K562 (cell line): Measurements from ENCODE around the gene SBNO1. TPM values are rescaled to one million over a fixed set of nuclear protein-coding genes. Genes with fewer than 3 reads are reported as not detected.

Experiments used
- CBFA2T3 ChIP-seq: fragments of 450-650 bp; IDR thresholded peaks from 2 replicates; pipeline ENCODE4 v1.6.1; 2017
- FOXP1 ChIP-seq: sonication (generic); formaldehyde crosslinking; IDR thresholded peaks from 2 replicates; pipeline ENCODE4 v1.8.0; 2022; ENCODE audit warnings: mild to moderate bottlenecking, missing genetic modification reagents
- NRF1 ChIP-seq, 2 experiments: fragments of 450-650 bp; IDR thresholded peaks in 1 of 2; conservative IDR thresholded peaks in 1 of 2; 2 replicates each; pipeline ENCODE4 v1.6.1; 2014; ENCODE audit warnings: mild to moderate bottlenecking in 2 of 2
- TCF7L2 ChIP-seq: fragments of 150-350 bp; IDR thresholded peaks from 2 replicates; pipeline ENCODE4 v1.6.1; 2016; ENCODE audit warnings: low read depth, mild to moderate bottlenecking, low read length, moderate library complexity
- ZNF217 ChIP-seq: sonication (generic); formaldehyde crosslinking; IDR thresholded peaks from 2 replicates; pipeline ENCODE4 v1.8.0; 2022; ENCODE audit warnings: mild to moderate bottlenecking, missing genetic modification reagents
- ZNF23 ChIP-seq: fragments of 250-450 bp; sonication (Bioruptor Pico); IDR thresholded peaks from 2 replicates; pipeline ENCODE4 v1.4.0; 2020; ENCODE audit warnings: mild to moderate bottlenecking
- ZNF695 ChIP-seq: fragments of 450-650 bp; formaldehyde crosslinking; IDR thresholded peaks from 2 replicates; pipeline ENCODE4 v1.4.0; 2020; ENCODE audit warnings: mild to moderate bottlenecking, moderate library complexity
- ZNF766 ChIP-seq: fragments of 200-800 bp; sonication (Bioruptor generic); conservative IDR thresholded peaks from 2 replicates; pipeline ENCODE4 v1.6.1; 2016; ENCODE audit warnings: missing genetic modification characterization, missing compliant biosample characterization
- polyA plus RNA-seq, 8 experiments: library from polyadenylated mRNA; depleted of rRNA in 4 of 8; stranded (reverse) in 5 of 8; unstranded in 3 of 8; fragments of >200 nt; fragmentation: Nextera tagmentation in 2 of 8; fragmentation: Illumina TruSeq in 1 of 8; extraction: Ambion mirVana in 2 of 8; extraction: Trizol in 1 of 8; gene quantifications; 2 replicates each; pipeline versions ENCODE4 v1.2.1 to v1.2.3, GENCODE V29; 2011 to 2014; ENCODE audit warnings: inconsistent platforms in 1 of 8, missing spikeins in 1 of 8
- total RNA-seq, 7 experiments: library from RNA; depleted of rRNA in 6 of 7; stranded (reverse); fragments of >200 nt in 6 of 7; fragmentation: Illumina TruSeq in 2 of 7; extraction: Trizol in 2 of 7; gene quantifications; 2 replicates each; pipeline versions ENCODE4 v1.2.1 to v1.2.3, GENCODE V29; 2011 to 2021; ENCODE audit warnings: low replicate concordance in 1 of 7
- TF ChIP-seq, protein P1 (sequence below): fragments of 250-450 bp; sonication (Bioruptor Pico); IDR thresholded peaks from 2 replicates; pipeline ENCODE4 v1.8.0; 2022; ENCODE audit warnings: moderate library complexity, mild to moderate bottlenecking, inconsistent platforms
- TF ChIP-seq, protein P2 (sequence below): fragments of 450-650 bp; IDR thresholded peaks from 2 replicates; pipeline ENCODE4 v1.6.1; 2016
- TF ChIP-seq, protein P3 (sequence below): fragments of 450-650 bp; conservative IDR thresholded peaks from 2 replicates; pipeline ENCODE4 v1.6.1; 2016; ENCODE audit warnings: missing genetic modification characterization, low read depth, mild to moderate bottlenecking, control low read depth, missing compliant biosample characterization
- TF ChIP-seq, protein P4 (sequence below): fragments of 200-600 bp; sonication (generic); IDR thresholded peaks from one replicate; pipeline ENCODE4 v1.6.1; 2012; ENCODE audit warnings: mild to moderate bottlenecking, low read depth, low read length, inconsistent platforms

The SBNO1 gene
- total and polyA plus RNA-seq, 9 of the 15 experiments (the other 6 are each of a cell fraction or from before 2014, with no cell fraction given): 14.9 to 77.1 (median 35.9) TPM

DNA sequence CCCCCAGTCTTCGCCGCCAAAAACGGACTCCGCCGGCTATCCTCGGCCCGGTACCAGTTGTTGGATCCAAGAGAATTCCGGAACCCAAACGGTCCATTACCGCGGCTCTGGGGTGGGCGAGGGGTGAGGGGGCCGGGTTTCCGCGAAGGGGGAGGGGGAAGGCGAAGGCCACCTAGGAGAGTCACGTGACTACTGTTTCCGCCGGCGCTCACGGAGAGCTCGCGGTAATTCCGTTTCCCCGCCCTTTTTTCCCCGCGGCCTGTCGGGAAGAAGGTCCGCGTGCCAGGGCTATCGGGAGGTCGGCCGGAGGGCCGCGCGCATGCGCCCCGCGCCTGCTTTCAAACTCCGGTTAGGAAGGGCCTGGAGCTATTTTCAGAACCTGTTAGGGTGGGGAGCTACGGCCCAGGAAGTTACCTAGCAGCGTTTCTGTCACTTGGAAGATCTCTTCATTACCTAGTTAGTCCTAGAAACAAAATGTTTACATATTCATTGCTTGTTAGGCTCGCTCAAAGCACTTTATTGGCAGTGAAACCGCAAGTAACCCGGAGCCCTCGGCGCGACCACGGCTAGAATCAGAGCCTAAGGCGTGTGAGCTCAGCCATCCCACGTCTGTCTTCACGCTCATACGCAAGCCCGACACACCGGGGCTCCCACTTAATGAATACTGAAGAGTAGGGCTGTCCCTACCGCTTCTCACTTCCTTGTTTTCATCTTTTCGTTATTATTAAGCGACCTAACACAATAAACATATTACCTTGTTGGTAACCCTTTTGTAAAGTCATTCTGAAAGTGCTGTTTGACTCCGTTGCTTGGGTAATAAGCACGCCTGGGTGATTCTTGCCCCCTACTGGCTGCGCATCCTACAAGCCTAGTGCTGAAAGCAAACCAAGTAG, 624 bp upstream of the SBNO1 start (continued):
- TF ChIP-seq ZNF217 (CRISPR knock-in tag) (no peak), FOXP1 (CRISPR knock-in tag) (peak; percentile 50; the same call in 1 of the 2 replicates), ZNF695 (no peak), ZNF766 (CRISPR knock-in tag) (0 out of 2 replicates have a peak, but pooled peaks have one; percentile 57), CBFA2T3 (no peak), TCF7L2 (no peak), NRF1 (conservative IDR thresholded peaks at IDR 0.05 in 1 of 2, IDR thresholded peaks at IDR 0.05 in 1 of 2) (peak; percentile 99), ZNF23 (CRISPR knock-in tag) (no peak)
- TF ChIP-seq, protein P1, sequence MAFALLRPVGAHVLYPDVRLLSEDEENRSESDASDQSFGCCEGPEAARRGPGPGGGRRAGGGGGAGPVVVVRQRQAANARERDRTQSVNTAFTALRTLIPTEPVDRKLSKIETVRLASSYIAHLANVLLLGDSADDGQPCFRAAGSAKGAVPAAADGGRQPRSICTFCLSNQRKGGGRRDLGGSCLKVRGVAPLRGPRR (CRISPR knock-in tag): no peak
- TF ChIP-seq, protein P2, sequence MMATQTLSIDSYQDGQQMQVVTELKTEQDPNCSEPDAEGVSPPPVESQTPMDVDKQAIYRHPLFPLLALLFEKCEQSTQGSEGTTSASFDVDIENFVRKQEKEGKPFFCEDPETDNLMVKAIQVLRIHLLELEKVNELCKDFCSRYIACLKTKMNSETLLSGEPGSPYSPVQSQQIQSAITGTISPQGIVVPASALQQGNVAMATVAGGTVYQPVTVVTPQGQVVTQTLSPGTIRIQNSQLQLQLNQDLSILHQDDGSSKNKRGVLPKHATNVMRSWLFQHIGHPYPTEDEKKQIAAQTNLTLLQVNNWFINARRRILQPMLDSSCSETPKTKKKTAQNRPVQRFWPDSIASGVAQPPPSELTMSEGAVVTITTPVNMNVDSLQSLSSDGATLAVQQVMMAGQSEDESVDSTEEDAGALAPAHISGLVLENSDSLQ: peak; percentile 64; the same call in 1 of the 2 replicates
- TF ChIP-seq, protein P3, sequence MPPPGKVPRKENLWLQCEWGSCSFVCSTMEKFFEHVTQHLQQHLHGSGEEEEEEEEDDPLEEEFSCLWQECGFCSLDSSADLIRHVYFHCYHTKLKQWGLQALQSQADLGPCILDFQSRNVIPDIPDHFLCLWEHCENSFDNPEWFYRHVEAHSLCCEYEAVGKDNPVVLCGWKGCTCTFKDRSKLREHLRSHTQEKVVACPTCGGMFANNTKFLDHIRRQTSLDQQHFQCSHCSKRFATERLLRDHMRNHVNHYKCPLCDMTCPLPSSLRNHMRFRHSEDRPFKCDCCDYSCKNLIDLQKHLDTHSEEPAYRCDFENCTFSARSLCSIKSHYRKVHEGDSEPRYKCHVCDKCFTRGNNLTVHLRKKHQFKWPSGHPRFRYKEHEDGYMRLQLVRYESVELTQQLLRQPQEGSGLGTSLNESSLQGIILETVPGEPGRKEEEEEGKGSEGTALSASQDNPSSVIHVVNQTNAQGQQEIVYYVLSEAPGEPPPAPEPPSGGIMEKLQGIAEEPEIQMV (tag): no peak
- TF ChIP-seq, protein P4, sequence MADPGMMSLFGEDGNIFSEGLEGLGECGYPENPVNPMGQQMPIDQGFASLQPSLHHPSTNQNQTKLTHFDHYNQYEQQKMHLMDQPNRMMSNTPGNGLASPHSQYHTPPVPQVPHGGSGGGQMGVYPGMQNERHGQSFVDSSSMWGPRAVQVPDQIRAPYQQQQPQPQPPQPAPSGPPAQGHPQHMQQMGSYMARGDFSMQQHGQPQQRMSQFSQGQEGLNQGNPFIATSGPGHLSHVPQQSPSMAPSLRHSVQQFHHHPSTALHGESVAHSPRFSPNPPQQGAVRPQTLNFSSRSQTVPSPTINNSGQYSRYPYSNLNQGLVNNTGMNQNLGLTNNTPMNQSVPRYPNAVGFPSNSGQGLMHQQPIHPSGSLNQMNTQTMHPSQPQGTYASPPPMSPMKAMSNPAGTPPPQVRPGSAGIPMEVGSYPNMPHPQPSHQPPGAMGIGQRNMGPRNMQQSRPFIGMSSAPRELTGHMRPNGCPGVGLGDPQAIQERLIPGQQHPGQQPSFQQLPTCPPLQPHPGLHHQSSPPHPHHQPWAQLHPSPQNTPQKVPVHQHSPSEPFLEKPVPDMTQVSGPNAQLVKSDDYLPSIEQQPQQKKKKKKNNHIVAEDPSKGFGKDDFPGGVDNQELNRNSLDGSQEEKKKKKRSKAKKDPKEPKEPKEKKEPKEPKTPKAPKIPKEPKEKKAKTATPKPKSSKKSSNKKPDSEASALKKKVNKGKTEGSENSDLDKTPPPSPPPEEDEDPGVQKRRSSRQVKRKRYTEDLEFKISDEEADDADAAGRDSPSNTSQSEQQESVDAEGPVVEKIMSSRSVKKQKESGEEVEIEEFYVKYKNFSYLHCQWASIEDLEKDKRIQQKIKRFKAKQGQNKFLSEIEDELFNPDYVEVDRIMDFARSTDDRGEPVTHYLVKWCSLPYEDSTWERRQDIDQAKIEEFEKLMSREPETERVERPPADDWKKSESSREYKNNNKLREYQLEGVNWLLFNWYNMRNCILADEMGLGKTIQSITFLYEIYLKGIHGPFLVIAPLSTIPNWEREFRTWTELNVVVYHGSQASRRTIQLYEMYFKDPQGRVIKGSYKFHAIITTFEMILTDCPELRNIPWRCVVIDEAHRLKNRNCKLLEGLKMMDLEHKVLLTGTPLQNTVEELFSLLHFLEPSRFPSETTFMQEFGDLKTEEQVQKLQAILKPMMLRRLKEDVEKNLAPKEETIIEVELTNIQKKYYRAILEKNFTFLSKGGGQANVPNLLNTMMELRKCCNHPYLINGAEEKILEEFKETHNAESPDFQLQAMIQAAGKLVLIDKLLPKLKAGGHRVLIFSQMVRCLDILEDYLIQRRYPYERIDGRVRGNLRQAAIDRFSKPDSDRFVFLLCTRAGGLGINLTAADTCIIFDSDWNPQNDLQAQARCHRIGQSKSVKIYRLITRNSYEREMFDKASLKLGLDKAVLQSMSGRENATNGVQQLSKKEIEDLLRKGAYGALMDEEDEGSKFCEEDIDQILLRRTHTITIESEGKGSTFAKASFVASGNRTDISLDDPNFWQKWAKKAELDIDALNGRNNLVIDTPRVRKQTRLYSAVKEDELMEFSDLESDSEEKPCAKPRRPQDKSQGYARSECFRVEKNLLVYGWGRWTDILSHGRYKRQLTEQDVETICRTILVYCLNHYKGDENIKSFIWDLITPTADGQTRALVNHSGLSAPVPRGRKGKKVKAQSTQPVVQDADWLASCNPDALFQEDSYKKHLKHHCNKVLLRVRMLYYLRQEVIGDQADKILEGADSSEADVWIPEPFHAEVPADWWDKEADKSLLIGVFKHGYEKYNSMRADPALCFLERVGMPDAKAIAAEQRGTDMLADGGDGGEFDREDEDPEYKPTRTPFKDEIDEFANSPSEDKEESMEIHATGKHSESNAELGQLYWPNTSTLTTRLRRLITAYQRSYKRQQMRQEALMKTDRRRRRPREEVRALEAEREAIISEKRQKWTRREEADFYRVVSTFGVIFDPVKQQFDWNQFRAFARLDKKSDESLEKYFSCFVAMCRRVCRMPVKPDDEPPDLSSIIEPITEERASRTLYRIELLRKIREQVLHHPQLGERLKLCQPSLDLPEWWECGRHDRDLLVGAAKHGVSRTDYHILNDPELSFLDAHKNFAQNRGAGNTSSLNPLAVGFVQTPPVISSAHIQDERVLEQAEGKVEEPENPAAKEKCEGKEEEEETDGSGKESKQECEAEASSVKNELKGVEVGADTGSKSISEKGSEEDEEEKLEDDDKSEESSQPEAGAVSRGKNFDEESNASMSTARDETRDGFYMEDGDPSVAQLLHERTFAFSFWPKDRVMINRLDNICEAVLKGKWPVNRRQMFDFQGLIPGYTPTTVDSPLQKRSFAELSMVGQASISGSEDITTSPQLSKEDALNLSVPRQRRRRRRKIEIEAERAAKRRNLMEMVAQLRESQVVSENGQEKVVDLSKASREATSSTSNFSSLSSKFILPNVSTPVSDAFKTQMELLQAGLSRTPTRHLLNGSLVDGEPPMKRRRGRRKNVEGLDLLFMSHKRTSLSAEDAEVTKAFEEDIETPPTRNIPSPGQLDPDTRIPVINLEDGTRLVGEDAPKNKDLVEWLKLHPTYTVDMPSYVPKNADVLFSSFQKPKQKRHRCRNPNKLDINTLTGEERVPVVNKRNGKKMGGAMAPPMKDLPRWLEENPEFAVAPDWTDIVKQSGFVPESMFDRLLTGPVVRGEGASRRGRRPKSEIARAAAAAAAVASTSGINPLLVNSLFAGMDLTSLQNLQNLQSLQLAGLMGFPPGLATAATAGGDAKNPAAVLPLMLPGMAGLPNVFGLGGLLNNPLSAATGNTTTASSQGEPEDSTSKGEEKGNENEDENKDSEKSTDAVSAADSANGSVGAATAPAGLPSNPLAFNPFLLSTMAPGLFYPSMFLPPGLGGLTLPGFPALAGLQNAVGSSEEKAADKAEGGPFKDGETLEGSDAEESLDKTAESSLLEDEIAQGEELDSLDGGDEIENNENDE: no peak
